Measurements from ENCODE around the gene SAG. TPM values are rescaled to one million over a fixed set of nuclear protein-coding genes. Genes with fewer than 3 reads are reported as not detected.

The SAG gene
- total RNA-seq, 4 donors from 2014 or later: not detected

DNA sequence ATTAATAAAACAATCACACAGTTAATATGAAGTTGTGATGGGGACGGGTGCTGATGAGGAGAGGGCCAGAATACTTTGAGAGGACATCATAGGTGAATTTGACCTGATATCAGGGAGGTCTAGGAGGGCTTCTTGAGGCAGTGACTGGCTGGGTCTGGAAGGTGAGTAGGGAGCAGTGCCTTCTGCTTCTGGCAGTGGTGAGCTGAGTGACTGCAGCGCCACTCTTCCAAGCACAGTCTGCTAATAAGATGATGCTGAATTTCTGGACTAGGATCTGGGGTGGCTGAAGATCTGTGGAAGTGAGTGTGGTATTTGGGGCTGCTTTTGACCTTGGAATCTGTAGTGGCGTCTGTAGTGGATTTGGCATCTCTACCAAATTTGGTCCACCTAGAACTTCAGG is 52.2 kb downstream of the SAG start:
- Histone ChIP-seq H3K4me1 (peaks cover 20 to 25% (median 23%) of the 10 kb centered on the region in 4 donors), H3K27ac (replicated peaks in 1 of 4) (no peak overlapping the region), H3K27me3 (no peaks in the 10 kb centered on the region), H3K4me3 (no peak overlapping the region), H3K9me3 (peaks cover 0 to 7% (median 0%) of the 10 kb centered on the region in 4 donors), H3K36me3 (no peaks in the 10 kb centered on the region)
- TF ChIP-seq POLR2A (IDR thresholded peaks at IDR 0.05; ENCODE audit: low read depth) (no peak), POLR2AphosphoS5 (IDR thresholded peaks at IDR 0.05) (no peak), EP300 (IDR thresholded peaks at IDR 0.05) (no peak)
- TF ChIP-seq, protein P1, sequence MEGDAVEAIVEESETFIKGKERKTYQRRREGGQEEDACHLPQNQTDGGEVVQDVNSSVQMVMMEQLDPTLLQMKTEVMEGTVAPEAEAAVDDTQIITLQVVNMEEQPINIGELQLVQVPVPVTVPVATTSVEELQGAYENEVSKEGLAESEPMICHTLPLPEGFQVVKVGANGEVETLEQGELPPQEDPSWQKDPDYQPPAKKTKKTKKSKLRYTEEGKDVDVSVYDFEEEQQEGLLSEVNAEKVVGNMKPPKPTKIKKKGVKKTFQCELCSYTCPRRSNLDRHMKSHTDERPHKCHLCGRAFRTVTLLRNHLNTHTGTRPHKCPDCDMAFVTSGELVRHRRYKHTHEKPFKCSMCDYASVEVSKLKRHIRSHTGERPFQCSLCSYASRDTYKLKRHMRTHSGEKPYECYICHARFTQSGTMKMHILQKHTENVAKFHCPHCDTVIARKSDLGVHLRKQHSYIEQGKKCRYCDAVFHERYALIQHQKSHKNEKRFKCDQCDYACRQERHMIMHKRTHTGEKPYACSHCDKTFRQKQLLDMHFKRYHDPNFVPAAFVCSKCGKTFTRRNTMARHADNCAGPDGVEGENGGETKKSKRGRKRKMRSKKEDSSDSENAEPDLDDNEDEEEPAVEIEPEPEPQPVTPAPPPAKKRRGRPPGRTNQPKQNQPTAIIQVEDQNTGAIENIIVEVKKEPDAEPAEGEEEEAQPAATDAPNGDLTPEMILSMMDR (IDR thresholded peaks at IDR 0.05): no peak
- WGBS: 93% methylated on average over 3 of the region's 3 CpGs
- intact Hi-C loops (cut with DNase I): no loop called here
- no peak for DNase-seq (ENCODE audit: extremely low spot score)

DNA sequence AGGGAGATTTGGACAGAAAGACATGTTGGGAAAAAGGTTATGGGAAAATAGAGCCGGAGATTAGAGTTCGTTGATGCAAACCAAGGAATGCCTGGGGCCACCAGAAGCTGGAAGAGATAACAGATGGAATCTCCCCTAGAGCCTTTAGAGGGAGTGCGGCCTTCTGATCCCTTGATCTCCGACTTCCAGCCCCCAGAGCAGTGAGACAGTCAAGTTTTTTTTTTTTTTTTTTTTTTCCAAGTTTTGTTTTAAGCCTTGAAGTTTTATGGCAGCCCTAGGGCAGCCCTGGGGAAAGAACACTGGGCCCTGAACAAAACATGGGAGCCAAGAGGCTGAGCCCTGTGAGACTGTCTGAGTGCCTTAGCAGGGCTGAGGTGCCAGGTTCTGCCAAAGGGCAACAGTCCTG is 53.2 kb downstream of the SAG start:
- H3K27ac ChIP-seq (replicated peaks in 1 of 4): no peak overlapping the region
- 85% methylated on average over 4 of the region's 4 CpGs for WGBS
- no peaks in the 10 kb centered on the region for H3K36me3 ChIP-seq
- H3K9me3 ChIP-seq: peaks cover 0 to 7% (median 0%) of the 10 kb centered on the region in 4 donors
- H3K27me3 ChIP-seq: no peaks in the 10 kb centered on the region
- DNase-seq (ENCODE audit: extremely low spot score): no peak
- H3K4me1 ChIP-seq: peaks cover 11 to 16% (median 14%) of the 10 kb centered on the region in 4 donors
- TF ChIP-seq POLR2AphosphoS5 (IDR thresholded peaks at IDR 0.05) (no peak), POLR2A (IDR thresholded peaks at IDR 0.05; ENCODE audit: low read depth) (no peak), EP300 (IDR thresholded peaks at IDR 0.05) (no peak)
- TF ChIP-seq, protein P1 (IDR thresholded peaks at IDR 0.05): no peak
- H3K4me3 ChIP-seq: no peak overlapping the region
- intact Hi-C loops (cut with DNase I): no loop called here

DNA sequence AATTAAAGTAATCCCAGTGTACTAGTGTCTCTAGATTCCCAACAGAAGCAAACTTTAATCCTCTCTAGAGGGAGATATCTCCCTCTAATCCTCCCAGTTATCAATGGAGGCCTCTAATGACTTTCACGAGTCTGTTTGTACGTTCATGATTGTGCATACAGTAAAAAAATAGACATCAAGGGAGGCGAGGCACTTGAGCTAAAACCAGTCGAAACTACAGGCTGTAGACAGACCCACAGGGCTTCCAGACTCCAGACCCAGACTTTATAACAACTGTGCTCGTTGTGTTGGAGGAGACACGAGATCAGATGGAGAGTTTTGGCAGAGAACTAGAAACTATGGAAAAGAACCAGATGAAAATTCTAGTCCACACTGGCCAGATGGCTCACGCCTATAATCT is 53.7 kb downstream of the SAG start:
- no peak overlapping the region for H3K27ac ChIP-seq (replicated peaks in 1 of 4)
- H3K4me1 ChIP-seq: peaks cover 6 to 11% (median 10%) of the 10 kb centered on the region in 4 donors
- no peaks in the 10 kb centered on the region for H3K27me3 ChIP-seq
- WGBS: 79% methylated on average over 7 of the region's 7 CpGs
- intact Hi-C loops (cut with DNase I): no loop called here
- no peaks in the 10 kb centered on the region for H3K36me3 ChIP-seq
- TF ChIP-seq EP300 (IDR thresholded peaks at IDR 0.05) (no peak), POLR2A (IDR thresholded peaks at IDR 0.05; ENCODE audit: low read depth) (no peak)
- no peak overlapping the region for H3K4me3 ChIP-seq
- H3K9me3 ChIP-seq: peaks cover 0 to 7% (median 0%) of the 10 kb centered on the region in 4 donors
- no peak for DNase-seq (ENCODE audit: extremely low spot score)

DNA sequence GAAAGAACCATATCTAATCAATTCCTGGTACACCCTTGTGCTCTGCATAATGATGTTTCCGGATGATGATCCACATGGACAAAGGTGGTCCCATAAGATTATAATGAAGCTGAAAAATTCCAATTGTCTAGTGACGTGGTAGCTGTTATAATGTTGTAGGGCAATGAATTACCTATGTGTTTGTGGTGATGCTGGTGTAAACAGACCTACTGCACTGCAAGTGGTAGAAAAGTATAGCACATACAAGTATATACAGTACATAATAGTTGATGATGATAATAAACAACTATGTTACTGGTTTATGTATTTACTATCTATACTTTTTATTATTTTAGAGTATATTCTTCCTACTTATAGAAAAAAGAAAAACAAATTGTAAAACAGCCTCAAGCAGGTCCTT is 55.1 kb downstream of the SAG start:
- no peaks in the 10 kb centered on the region for H3K27me3 ChIP-seq
- intact Hi-C loops (cut with DNase I): no loop called here
- peaks cover 0 to 7% (median 0%) of the 10 kb centered on the region in 4 donors for H3K9me3 ChIP-seq
- H3K36me3 ChIP-seq: no peaks in the 10 kb centered on the region
- TF ChIP-seq EP300 (IDR thresholded peaks at IDR 0.05): no peak
- no peak for TF ChIP-seq POLR2A (IDR thresholded peaks at IDR 0.05; ENCODE audit: low read depth)
- TF ChIP-seq POLR2AphosphoS5 (IDR thresholded peaks at IDR 0.05): no peak
- TF ChIP-seq, protein P1 (IDR thresholded peaks at IDR 0.05): no peak
- DNase-seq (ENCODE audit: extremely low spot score): no peak
- no peak overlapping the region for H3K27ac ChIP-seq (replicated peaks in 1 of 4)
- no peak overlapping the region for H3K4me3 ChIP-seq
- H3K4me1 ChIP-seq: peaks cover 0 to 6% (median 0%) of the 10 kb centered on the region in 4 donors
- WGBS: 96% methylated on average over 2 of the region's 2 CpGs

DNA sequence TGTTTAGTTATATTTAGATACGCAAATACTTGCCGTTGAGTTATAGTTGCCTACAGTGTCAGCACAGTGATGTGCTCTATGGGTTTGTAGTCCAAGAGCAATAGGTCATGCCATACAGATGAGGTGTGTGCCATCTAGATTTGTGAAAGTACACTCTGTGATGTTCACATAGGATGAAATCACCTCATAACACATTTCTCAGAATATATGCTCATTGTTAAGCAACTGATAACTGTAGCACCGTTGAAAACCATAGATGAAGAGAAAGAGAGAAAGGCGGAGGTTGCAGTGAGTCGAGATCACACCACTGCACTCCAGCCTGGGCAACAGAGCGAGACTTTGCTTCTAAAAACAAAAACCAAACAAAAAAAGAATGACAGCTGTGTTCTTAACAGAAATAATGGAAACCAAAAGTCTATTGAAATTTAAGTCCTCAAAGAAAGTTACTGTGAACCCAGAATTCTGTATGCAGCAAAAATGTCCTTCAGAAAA is 56.2 kb downstream of the SAG start:
- TF ChIP-seq, protein P1 (IDR thresholded peaks at IDR 0.05): no peak
- TF ChIP-seq POLR2A (IDR thresholded peaks at IDR 0.05; ENCODE audit: low read depth): no peak
- no peak for TF ChIP-seq POLR2AphosphoS5 (IDR thresholded peaks at IDR 0.05)
- no peak for TF ChIP-seq EP300 (IDR thresholded peaks at IDR 0.05)
- no peak for DNase-seq (ENCODE audit: extremely low spot score)
- peaks cover 0 to 6% (median 2%) of the 10 kb centered on the region in 4 donors for H3K4me1 ChIP-seq
- H3K9me3 ChIP-seq: peaks cover 0 to 7% (median 0%) of the 10 kb centered on the region in 4 donors
- WGBS: 86% methylated on average over 6 of the region's 6 CpGs
- no peak overlapping the region for H3K27ac ChIP-seq (replicated peaks in 1 of 4)
- no peaks in the 10 kb centered on the region for H3K36me3 ChIP-seq
- H3K4me3 ChIP-seq: no peak overlapping the region
- intact Hi-C loops (cut with DNase I): no loop called here
- no peaks in the 10 kb centered on the region for H3K27me3 ChIP-seq
